Ishikawa (cell line): ENCODE measurements around the gene OR5T3.

Experiments used
- CEBPB ChIP-seq: IDR thresholded peaks from 2 replicates; pipeline ENCODE4 v1.6.1; 2012
- CREB1 ChIP-seq: IDR thresholded peaks from 2 replicates; pipeline ENCODE4 v1.6.1; 2012; ENCODE audit warnings: low read depth
- EGR1 ChIP-seq: IDR thresholded peaks from 2 replicates; pipeline ENCODE4 v1.6.1; 2012
- EP300 ChIP-seq: IDR thresholded peaks from 2 replicates; pipeline ENCODE4 v1.6.1; 2012; ENCODE audit warnings: borderline replicate concordance
- FOXM1 ChIP-seq: IDR thresholded peaks from 2 replicates; pipeline ENCODE4 v1.6.1; 2012; ENCODE audit warnings: low read depth, borderline replicate concordance
- MAX ChIP-seq: IDR thresholded peaks from 2 replicates; pipeline ENCODE4 v1.6.1; 2012
- NFIC ChIP-seq: IDR thresholded peaks from 2 replicates; pipeline ENCODE4 v1.6.1; 2012
- RAD21 ChIP-seq: IDR thresholded peaks from 2 replicates; pipeline ENCODE4 v1.6.1; 2012; ENCODE audit warnings: low read depth
- REST ChIP-seq: IDR thresholded peaks from 2 replicates; pipeline ENCODE4 v1.6.1; 2012; ENCODE audit warnings: low read depth, mild to moderate bottlenecking
- TAF1 ChIP-seq: IDR thresholded peaks from 2 replicates; pipeline ENCODE4 v1.6.1; 2012; ENCODE audit warnings: low read depth, mild to moderate bottlenecking
- TCF12 ChIP-seq: IDR thresholded peaks from 2 replicates; pipeline ENCODE4 v1.6.1; 2012; ENCODE audit warnings: low read depth
- TEAD4 ChIP-seq: IDR thresholded peaks from 2 replicates; pipeline ENCODE4 v1.6.1; 2012
- YY1 ChIP-seq: IDR thresholded peaks from 2 replicates; pipeline ENCODE4 v1.6.1; 2012; ENCODE audit warnings: low read depth
- ZBTB7A ChIP-seq: IDR thresholded peaks from 2 replicates; pipeline ENCODE4 v1.6.1; 2012; ENCODE audit warnings: low read depth
- TF ChIP-seq, protein P1 (sequence below): IDR thresholded peaks from 2 replicates; pipeline ENCODE4 v1.6.1; 2012

Gene OR5T3

GRCh38 chr11:56251954-56252353 is at the start of gene OR5T3:
Gene OR5T3 (plus strand): TSS chr11:56252254. CDS start chr11:56252254, 0 bp downstream.
- TF ChIP-seq TEAD4 (no peak), TCF12 (no peak), MAX (no peak), NFIC (no peak), REST (no peak), RAD21 (no peak), EGR1 (no peak), EP300 (no peak), CEBPB (no peak), ZBTB7A (no peak), TAF1 (no peak)
- TF ChIP-seq, protein P1, sequence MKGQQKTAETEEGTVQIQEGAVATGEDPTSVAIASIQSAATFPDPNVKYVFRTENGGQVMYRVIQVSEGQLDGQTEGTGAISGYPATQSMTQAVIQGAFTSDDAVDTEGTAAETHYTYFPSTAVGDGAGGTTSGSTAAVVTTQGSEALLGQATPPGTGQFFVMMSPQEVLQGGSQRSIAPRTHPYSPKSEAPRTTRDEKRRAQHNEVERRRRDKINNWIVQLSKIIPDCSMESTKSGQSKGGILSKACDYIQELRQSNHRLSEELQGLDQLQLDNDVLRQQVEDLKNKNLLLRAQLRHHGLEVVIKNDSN: no peak

DNA sequence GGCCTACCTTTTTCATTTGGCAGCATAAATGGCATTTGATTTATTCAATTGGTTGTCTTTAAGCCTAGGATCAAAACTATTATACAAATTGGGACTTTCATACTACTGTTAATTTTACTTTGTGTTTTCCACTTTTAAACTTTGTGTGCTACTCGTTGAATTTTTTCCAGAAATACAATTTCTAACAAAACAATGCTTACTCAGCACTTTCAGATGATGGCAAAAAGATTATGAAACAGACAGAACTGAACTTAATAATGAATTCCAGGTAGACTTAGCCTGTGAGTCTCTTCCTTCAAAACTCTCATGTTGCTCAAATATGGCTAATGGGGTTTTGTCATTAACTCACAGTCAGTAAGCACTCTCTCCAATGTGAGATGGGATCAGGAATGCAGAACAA is 44.3 kb upstream of the OR5T3 start:
- no peak for TF ChIP-seq NFIC
- TF ChIP-seq REST: no peak
- no peak for TF ChIP-seq TAF1
- no peak for TF ChIP-seq EGR1
- no peak for TF ChIP-seq CREB1

GRCh38 chr11:56214537-56214936 is 37.5 kb upstream of the OR5T3 start:
- no peak for TF ChIP-seq NFIC
- TF ChIP-seq CEBPB: no peak
- no peak for TF ChIP-seq TEAD4
- no peak for TF ChIP-seq EGR1
- no peak for TF ChIP-seq TAF1

- TF ChIP-seq RAD21 (no peak), MAX (no peak), ZBTB7A (no peak), EGR1 (no peak), CEBPB (no peak), TCF12 (no peak), TAF1 (no peak), EP300 (no peak), REST (no peak), CREB1 (no peak)
- TF ChIP-seq, protein P1: no peak
Measured at GRCh38 chr11:56234155-56234554, 17.9 kb upstream of the OR5T3 start, which contains the start of gene OR5T2. Gene OR5T2 (minus strand): TSS chr11:56234255. CDS start chr11:56233062, 1,193 bp downstream.

- TF ChIP-seq EP300 (no peak), EGR1 (no peak), CEBPB (no peak), YY1 (no peak), RAD21 (no peak), FOXM1 (no peak), TEAD4 (no peak), TAF1 (no peak), NFIC (no peak), ZBTB7A (no peak), TCF12 (no peak), CREB1 (no peak), REST (no peak), MAX (no peak)
- TF ChIP-seq, protein P1: no peak
Measured at GRCh38 chr11:56271092-56271491, 19.0 kb downstream of the OR5T3 start.
